Right lobe of liver (tissue), 4 donors: ENCODE measurements around the gene EYA2.

Experiments
- POLR2A ChIP-seq: fragments of 450-650 bp; IDR thresholded peaks from one replicate; pipeline ENCODE4 v1.6.1; 2017; ENCODE audit warnings: antibody characterized with exemption, mild to moderate bottlenecking
- TF ChIP-seq, protein P1 (sequence below), 4 donors: fragments of 200-600 bp in 3 of 4; fragments of 450-650 bp in 1 of 4; IDR thresholded peaks; one replicate each; pipeline versions ENCODE4 v1.5.1 to v1.8.0; 2016 to 2022; ENCODE audit warnings: antibody characterized with exemption in 4 of 4, mild to moderate bottlenecking in 2 of 4
- donor health status: DM: no; HTN: no; CAD: no.
- donor health status: DM: no; HTN: no; CAD: no.
- donor health status: DM: no; HTN: yes; CAD: no.

GRCh38 chr20:46900086-46900485 lies 5.4 kb downstream of the EYA2 start:
- TF ChIP-seq, protein P1, sequence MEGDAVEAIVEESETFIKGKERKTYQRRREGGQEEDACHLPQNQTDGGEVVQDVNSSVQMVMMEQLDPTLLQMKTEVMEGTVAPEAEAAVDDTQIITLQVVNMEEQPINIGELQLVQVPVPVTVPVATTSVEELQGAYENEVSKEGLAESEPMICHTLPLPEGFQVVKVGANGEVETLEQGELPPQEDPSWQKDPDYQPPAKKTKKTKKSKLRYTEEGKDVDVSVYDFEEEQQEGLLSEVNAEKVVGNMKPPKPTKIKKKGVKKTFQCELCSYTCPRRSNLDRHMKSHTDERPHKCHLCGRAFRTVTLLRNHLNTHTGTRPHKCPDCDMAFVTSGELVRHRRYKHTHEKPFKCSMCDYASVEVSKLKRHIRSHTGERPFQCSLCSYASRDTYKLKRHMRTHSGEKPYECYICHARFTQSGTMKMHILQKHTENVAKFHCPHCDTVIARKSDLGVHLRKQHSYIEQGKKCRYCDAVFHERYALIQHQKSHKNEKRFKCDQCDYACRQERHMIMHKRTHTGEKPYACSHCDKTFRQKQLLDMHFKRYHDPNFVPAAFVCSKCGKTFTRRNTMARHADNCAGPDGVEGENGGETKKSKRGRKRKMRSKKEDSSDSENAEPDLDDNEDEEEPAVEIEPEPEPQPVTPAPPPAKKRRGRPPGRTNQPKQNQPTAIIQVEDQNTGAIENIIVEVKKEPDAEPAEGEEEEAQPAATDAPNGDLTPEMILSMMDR (IDR thresholded peaks at IDR 0.05), result no peak
- TF ChIP-seq POLR2A, result no peak
